Endothelial cell of umbilical vein (primary cell): Measurements from ENCODE around the gene NDUFAF2. TPM values are rescaled to one million over a fixed set of nuclear protein-coding genes. Genes with fewer than 3 reads are reported as not detected.

Experiments
- BruUV-seq: library from RNA; stranded (reverse); fragments of 400-500 nt; replicated peaks from 2 replicates; lab custom pipeline; 2021; lab: Mats Ljungman, UMichigan
- CTCF ChIA-PET: fragments of 300-600, 350-600 bp; sonication (Branson Sonifier 250); formaldehyde crosslinking; loops from one replicate; lab custom pipeline; 2021; ENCODE audit warnings: antibody characterized with exemption, inconsistent platforms; lab: Charles Lee
- POLR2A ChIA-PET: fragments of 300-600, 350-600 bp; sonication (Branson Sonifier 250); formaldehyde crosslinking; loops from one replicate; lab custom pipeline; 2021; ENCODE audit warnings: antibody characterized with exemption, inconsistent platforms; lab: Charles Lee
- DNase-seq: peaks from one replicate; pipeline ENCODE4 v3.0.0-alpha.2; 2011; ENCODE audit warnings: low read depth, low spot score
- FAIRE-seq: peaks from 2 replicates; lab custom pipeline; 2011; peaks lifted over from hg19 to GRCh38; lab: Jason Lieb, UNC
- H2AFZ ChIP-seq: 2 replicates; pipeline ENCODE4 v1.6.0; 2012; ENCODE audit warnings: low read depth, low read length, control low read depth, inconsistent platforms
- H3K27ac ChIP-seq: 2 replicates; pipeline ENCODE4 v1.5.1; 2011; ENCODE audit warnings: low read depth, mild to moderate bottlenecking, control low read depth, low read length, moderate library complexity; ENCODE audit not compliant: insufficient read depth
- H3K27me3 ChIP-seq, 2 experiments: 2 replicates each; pipeline versions ENCODE4 v1.6.0 to v1.6.1; 2011; ENCODE audit warnings: low read length in 2 of 2, mixed read lengths in 1 of 2; ENCODE audit not compliant: control insufficient read depth in 2 of 2, insufficient read depth in 2 of 2
- H3K36me3 ChIP-seq, 2 experiments: 2 replicates in 1 of 2; 3 replicates in 1 of 2; pipeline ENCODE4 v1.5.1; 2011; ENCODE audit warnings: low read length in 2 of 2, mild to moderate bottlenecking in 1 of 2, moderate library complexity in 1 of 2; ENCODE audit not compliant: control insufficient read depth in 2 of 2, insufficient read depth in 2 of 2; ENCODE audit errors: extremely low read depth in 1 of 2
- H3K4me1 ChIP-seq: 3 replicates; pipeline ENCODE4 v1.5.1; 2011; ENCODE audit warnings: mild to moderate bottlenecking, low read length; ENCODE audit not compliant: control insufficient read depth, insufficient read depth; ENCODE audit errors: extremely low read depth
- H3K4me2 ChIP-seq: 2 replicates; pipeline ENCODE4 v1.6.1; 2011; ENCODE audit warnings: low read length, control low read depth, mixed read lengths; ENCODE audit not compliant: insufficient read depth
- H3K4me3 ChIP-seq, 3 experiments: fragments of 200-600 bp in 1 of 3; sonication (generic), shearing (Covaris generic) in 1 of 3; replicated peaks in 1 of 3; 2 replicates each; pipeline ENCODE4 v1.5.1; 2011 to 2016; ENCODE audit warnings: control low read depth in 3 of 3, low read length in 3 of 3, mild to moderate bottlenecking in 2 of 3, inconsistent platforms in 1 of 3, low read depth in 1 of 3, moderate library complexity in 1 of 3; ENCODE audit not compliant: insufficient read depth in 1 of 3
- H3K79me2 ChIP-seq: 2 replicates; pipeline ENCODE4 v1.6.0; 2012; ENCODE audit warnings: low read length, inconsistent platforms; ENCODE audit not compliant: control insufficient read depth, insufficient read depth
- H3K9ac ChIP-seq: replicated peaks from 2 replicates; pipeline ENCODE3; 2011; ENCODE audit warnings: low read length, control low read depth; ENCODE audit not compliant: insufficient read depth; ENCODE audit errors: extremely low read depth
- H3K9me1 ChIP-seq: replicated peaks from 3 replicates; pipeline ENCODE4 v1.6.0; 2011; ENCODE audit warnings: mild to moderate bottlenecking, low read length; ENCODE audit not compliant: control insufficient read depth, insufficient read depth; ENCODE audit errors: extremely low read depth
- H3K9me3 ChIP-seq: replicated peaks from 2 replicates; pipeline ENCODE4 v1.5.1; 2012; ENCODE audit warnings: low read length, inconsistent platforms; ENCODE audit not compliant: control insufficient read depth, insufficient read depth
- H4K20me1 ChIP-seq: replicated peaks from 2 replicates; pipeline ENCODE3; 2011; ENCODE audit warnings: mild to moderate bottlenecking, low read length; ENCODE audit not compliant: control insufficient read depth, insufficient read depth; ENCODE audit errors: extremely low read depth
- CTCF ChIP-seq, 2 donors: IDR thresholded peaks; 1 replicate in 1 of 2; 2 replicates in 1 of 2; pipeline ENCODE4 v1.5.1; 2011; ENCODE audit warnings: low read length in 2 of 2, mild to moderate bottlenecking in 2 of 2, moderate library complexity in 2 of 2, control low read depth in 1 of 2, inconsistent platforms in 1 of 2, low read depth in 1 of 2; ENCODE audit not compliant: insufficient read depth in 1 of 2; ENCODE audit errors: extremely low read depth in 1 of 2
- EZH2 ChIP-seq: IDR thresholded peaks from 2 replicates; pipeline ENCODE4 v1.6.1; 2012; ENCODE audit warnings: borderline replicate concordance, low read depth, mild to moderate bottlenecking, moderate library complexity, low read length, inconsistent platforms; ENCODE audit not compliant: severe bottlenecking
- FOS ChIP-seq: IDR thresholded peaks from 2 replicates; pipeline ENCODE4 v1.6.1; 2011; ENCODE audit warnings: mild to moderate bottlenecking, low read length, moderate library complexity, borderline replicate concordance; ENCODE audit not compliant: insufficient read depth
- GATA2 ChIP-seq: IDR thresholded peaks from 2 replicates; pipeline ENCODE4 v1.7.0; 2011; ENCODE audit warnings: low read depth, mild to moderate bottlenecking, moderate library complexity, mixed read lengths, low read length; ENCODE audit not compliant: insufficient read length, insufficient read depth
- JUN ChIP-seq: IDR thresholded peaks from 2 replicates; pipeline ENCODE4 v1.6.1; 2011; ENCODE audit warnings: borderline replicate concordance, low read depth; ENCODE audit not compliant: insufficient read length, insufficient read depth
- MAX ChIP-seq: IDR thresholded peaks from 2 replicates; pipeline ENCODE4 v1.6.1; 2011; ENCODE audit not compliant: insufficient read depth, insufficient read length
- MYC ChIP-seq: IDR thresholded peaks from one replicate; pipeline ENCODE4 v1.6.1; 2011; ENCODE audit warnings: mild to moderate bottlenecking, low read depth, low read length
- POLR2A ChIP-seq: IDR thresholded peaks from 2 replicates; pipeline ENCODE4 v1.6.1; 2012; ENCODE audit warnings: low read depth, mild to moderate bottlenecking, control low read depth, low read length
- POLR2AphosphoS5 ChIP-seq: IDR thresholded peaks from 2 replicates; pipeline ENCODE4 v1.6.1; 2012; ENCODE audit warnings: low read depth, mild to moderate bottlenecking, control low read depth, low read length, moderate library complexity; ENCODE audit not compliant: insufficient read depth
- dilution Hi-C: fragments of 300-500 bp; cut with MboI; formaldehyde crosslinking; loops from one replicate; pipeline ENCODE4 v1.15.0; 2019; ENCODE audit warnings: low sequenced_read_pairs; ENCODE audit not compliant: extremely low pct_ligation_motif_present
- intact Hi-C: fragments of 100-400 bp; cut with micrococcal nuclease; formaldehyde crosslinking; loops from one replicate; pipeline ENCODE4 v1.10.0; 2022
- polyA plus RNA-seq, 4 experiments: library from polyadenylated mRNA; depleted of rRNA in 3 of 4; stranded (reverse) in 3 of 4; unstranded in 1 of 4; fragments of >200 nt; gene quantifications; 2 replicates each; pipeline versions ENCODE4 v1.2.1 to v1.2.3, GENCODE V29; 2011 to 2012; ENCODE audit warnings: missing spikeins in 1 of 4
- total RNA-seq: library from RNA; stranded (reverse); gene quantifications from 2 replicates; pipeline ENCODE4 v1.2.3, GENCODE V29; 2021

NDUFAF2 gene
- total and polyA plus RNA-seq, 2 donors (not counting 3 experiments of a cell fraction or from before 2014, with no cell fraction given), result 10.7 to 39.9 TPM

- Histone ChIP-seq H4K20me1 (no peaks in the 10 kb centered on the region), H3K9ac (no peak overlapping the region), H3K27me3 (no peaks in the 10 kb centered on the region), H3K4me2 (no peak overlapping the region), H3K36me3 (peaks cover 0 to 3% of the 10 kb centered on the region in 2 experiments), H2AFZ (no peak overlapping the region), H3K9me3 (no peaks in the 10 kb centered on the region), H3K79me2 (no peaks in the 10 kb centered on the region), H3K9me1 (no peaks in the 10 kb centered on the region), H3K4me3 (no peak overlapping the region), H3K4me1 (peaks cover 15% of the 10 kb centered on the region), H3K27ac (no peak overlapping the region)
- ChIA-PET CTCF (no interaction called here), POLR2A (no interaction called here)
- DNase-seq (no peak), FAIRE-seq (no peak)
- dilution Hi-C loops (no loop called here), intact Hi-C loops (no loop called here)
- TF ChIP-seq EZH2 (no peak), POLR2A (no peak), MAX (no peak), GATA2 (no peak), POLR2AphosphoS5 (no peak), CTCF (IDR thresholded peaks at IDR 0.05; ENCODE audit: extremely low read depth in 1 of 2, insufficient read depth in 1 of 2, low read depth in 1 of 2, low read length in 2 of 2) (no peak), MYC (no peak), JUN (no peak), FOS (no peak)
- BruUV-seq, result no TSS peak
Observed at GRCh38 chr5:60993875-60994571, 49.0 kb downstream of the NDUFAF2 start.
